Neural cell (in vitro differentiated cells): Measurements from ENCODE around the gene ATMIN. TPM values are rescaled to one million over a fixed set of nuclear protein-coding genes. Genes with fewer than 3 reads are reported as not detected.

Experiments used
- H2AFZ ChIP-seq: fragments of 200-600, 300-800 bp; sonication (generic), shearing (Covaris generic); 2 replicates; pipeline ENCODE4 v1.6.0; 2014; ENCODE audit warnings: low read depth, mild to moderate bottlenecking, antibody characterized with exemption, low read length, moderate library complexity
- H3F3A ChIP-seq: fragments of 200-600 bp; shearing (Covaris generic); 2 replicates; pipeline ENCODE4 v1.6.1; 2016; ENCODE audit warnings: mild to moderate bottlenecking, moderate library complexity, mixed read lengths, antibody characterized with exemption, low read length; ENCODE audit not compliant: insufficient read depth, poor library complexity, severe bottlenecking
- H3K27ac ChIP-seq: fragments of 200-600, 300-800 bp; sonication (generic), shearing (Covaris generic); 2 replicates; pipeline ENCODE4 v1.5.1; 2014; ENCODE audit warnings: mild to moderate bottlenecking, low read length, moderate library complexity
- H3K27me3 ChIP-seq: fragments of 300-800, 200-600 bp; sonication (generic), shearing (Covaris generic); 2 replicates; pipeline ENCODE4 v1.6.0; 2014; ENCODE audit warnings: mild to moderate bottlenecking, low read depth, low read length, moderate library complexity; ENCODE audit not compliant: insufficient read depth
- H3K36me3 ChIP-seq: fragments of 300-800, 200-600 bp; sonication (generic), shearing (Covaris generic); 2 replicates; pipeline ENCODE4 v1.5.1; 2014; ENCODE audit warnings: mild to moderate bottlenecking, antibody characterized with exemption, low read length, moderate library complexity; ENCODE audit not compliant: insufficient read depth
- H3K4me2 ChIP-seq: fragments of 300-800, 200-600 bp; sonication (generic), shearing (Covaris generic); 2 replicates; pipeline ENCODE4 v1.6.0; 2014; ENCODE audit warnings: mild to moderate bottlenecking, low read length
- H3K4me3 ChIP-seq: fragments of 300-800, 200-600 bp; sonication (generic), shearing (Covaris generic); 2 replicates; pipeline ENCODE4 v1.5.1; 2014; ENCODE audit warnings: mild to moderate bottlenecking, low read length, moderate library complexity
- H3K79me2 ChIP-seq: fragments of 200-600 bp; shearing (Covaris generic); replicated peaks from 2 replicates; pipeline ENCODE4 v1.6.0; 2014; ENCODE audit warnings: mild to moderate bottlenecking, low read length, moderate library complexity; ENCODE audit not compliant: insufficient read depth
- H3K9ac ChIP-seq: fragments of 300-800, 200-600 bp; sonication (generic), shearing (Covaris generic); 2 replicates; pipeline ENCODE4 v1.6.1; 2016; ENCODE audit warnings: mild to moderate bottlenecking, low read length, mixed read lengths
- H3K9me2 ChIP-seq: fragments of 200-600 bp; shearing (Covaris generic); 2 replicates; pipeline ENCODE4 v1.6.1; 2016; ENCODE audit warnings: mild to moderate bottlenecking, low read length, mixed read lengths; ENCODE audit not compliant: insufficient read depth
- H3K9me3 ChIP-seq: fragments of 200-600, 300-800 bp; sonication (generic), shearing (Covaris generic); 2 replicates; pipeline ENCODE4 v1.6.1; 2016; ENCODE audit warnings: mild to moderate bottlenecking, mixed run types, low read length, moderate library complexity, mixed read lengths
- H4K20me1 ChIP-seq: fragments of 200-600 bp; shearing (Covaris generic); 2 replicates; pipeline ENCODE4 v1.6.1; 2016; ENCODE audit warnings: mild to moderate bottlenecking, mixed run types; ENCODE audit not compliant: insufficient read depth
- EP300 ChIP-seq: fragments of 450-650 bp; conservative IDR thresholded peaks from 2 replicates; pipeline ENCODE4 v1.6.1; 2014; ENCODE audit warnings: antibody characterized with exemption, mild to moderate bottlenecking, moderate library complexity; ENCODE audit not compliant: poor library complexity, severe bottlenecking
- MXI1 ChIP-seq: fragments of 450-650 bp; conservative IDR thresholded peaks from 2 replicates; pipeline ENCODE4 v1.6.1; 2014; ENCODE audit warnings: antibody characterized with exemption, mild to moderate bottlenecking; ENCODE audit not compliant: poor library complexity, severe bottlenecking
- POLR2AphosphoS5 ChIP-seq: IDR thresholded peaks from 2 replicates; pipeline ENCODE4 v1.6.1; 2012
- RAD21 ChIP-seq: fragments of 450-650 bp; conservative IDR thresholded peaks from 2 replicates; pipeline ENCODE4 v1.6.1; 2014; ENCODE audit warnings: antibody characterized with exemption, mild to moderate bottlenecking, moderate library complexity
- SMC3 ChIP-seq: fragments of 450-650 bp; conservative IDR thresholded peaks from 2 replicates; pipeline ENCODE4 v1.6.1; 2014; ENCODE audit warnings: antibody characterized with exemption, mild to moderate bottlenecking, moderate library complexity; ENCODE audit not compliant: poor library complexity
- TAF1 ChIP-seq: IDR thresholded peaks from 2 replicates; pipeline ENCODE4 v1.6.1; 2012; ENCODE audit warnings: low read depth
- polyA plus RNA-seq: library from polyadenylated mRNA; depleted of rRNA; stranded (reverse); fragments of >200 nt; gene quantifications from 2 replicates; pipeline ENCODE4 v1.2.3, GENCODE V29; 2014
- TF ChIP-seq, protein P1 (sequence below): IDR thresholded peaks from 2 replicates; pipeline ENCODE4 v1.6.1; 2012; ENCODE audit warnings: borderline replicate concordance
- TF ChIP-seq, protein P2 (sequence below): fragments of 450-650 bp; IDR thresholded peaks from 2 replicates; pipeline ENCODE4 v1.5.1; 2014; ENCODE audit warnings: antibody characterized with exemption, mild to moderate bottlenecking, moderate library complexity; ENCODE audit not compliant: poor library complexity, severe bottlenecking

ATMIN gene
- polyA plus RNA-seq, 1 donor from 2014 or later = 62.3 TPM

DNA sequence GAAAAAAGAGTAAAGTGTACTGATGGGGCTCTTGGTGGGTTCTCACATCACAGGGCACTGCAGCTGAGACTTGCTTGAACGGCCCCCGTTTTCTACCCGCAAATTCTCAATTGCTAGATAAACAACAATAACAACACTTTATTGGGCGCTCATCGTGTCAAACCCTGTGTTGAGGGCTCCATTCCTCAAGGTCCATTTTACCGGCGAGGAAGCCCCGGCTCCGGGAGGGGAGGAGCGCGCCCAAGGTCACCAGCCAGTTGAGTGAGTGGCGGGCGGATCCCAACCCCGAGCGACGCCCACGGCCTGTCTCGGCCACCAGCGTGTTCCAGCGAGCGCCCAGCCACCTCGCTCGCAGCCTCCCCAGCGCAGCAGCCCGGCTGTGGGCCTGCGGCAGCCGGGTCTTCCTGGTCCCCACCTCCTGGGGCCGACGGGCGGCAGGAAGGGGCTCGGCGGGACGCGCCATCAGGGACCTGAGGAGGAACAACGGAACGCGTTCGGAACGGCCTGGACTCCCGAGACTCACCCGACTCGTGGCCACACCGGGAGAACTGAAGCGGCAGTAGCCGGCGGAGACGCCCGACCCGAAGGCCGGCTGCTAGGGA is 29.3 kb upstream of the ATMIN start:
- Histone ChIP-seq H3K79me2 (peaks cover 45% of the 10 kb centered on the region), H3K27ac (peak overlapping the region; percentile 94), H4K20me1 (no peaks in the 10 kb centered on the region), H3K36me3 (no peaks in the 10 kb centered on the region), H3K9ac (peak overlapping the region; percentile 93), H3K4me2 (peak overlapping the region; percentile 87), H3K4me3 (peak overlapping the region; percentile 98), H2AFZ (peak overlapping the region; percentile 89), H3K9me2 (no peaks in the 10 kb centered on the region), H3K9me3 (no peaks in the 10 kb centered on the region), H3F3A (no peaks in the 10 kb centered on the region), H3K27me3 (no peaks in the 10 kb centered on the region)
- TF ChIP-seq POLR2AphosphoS5 = no peak
- TF ChIP-seq, protein P1, sequence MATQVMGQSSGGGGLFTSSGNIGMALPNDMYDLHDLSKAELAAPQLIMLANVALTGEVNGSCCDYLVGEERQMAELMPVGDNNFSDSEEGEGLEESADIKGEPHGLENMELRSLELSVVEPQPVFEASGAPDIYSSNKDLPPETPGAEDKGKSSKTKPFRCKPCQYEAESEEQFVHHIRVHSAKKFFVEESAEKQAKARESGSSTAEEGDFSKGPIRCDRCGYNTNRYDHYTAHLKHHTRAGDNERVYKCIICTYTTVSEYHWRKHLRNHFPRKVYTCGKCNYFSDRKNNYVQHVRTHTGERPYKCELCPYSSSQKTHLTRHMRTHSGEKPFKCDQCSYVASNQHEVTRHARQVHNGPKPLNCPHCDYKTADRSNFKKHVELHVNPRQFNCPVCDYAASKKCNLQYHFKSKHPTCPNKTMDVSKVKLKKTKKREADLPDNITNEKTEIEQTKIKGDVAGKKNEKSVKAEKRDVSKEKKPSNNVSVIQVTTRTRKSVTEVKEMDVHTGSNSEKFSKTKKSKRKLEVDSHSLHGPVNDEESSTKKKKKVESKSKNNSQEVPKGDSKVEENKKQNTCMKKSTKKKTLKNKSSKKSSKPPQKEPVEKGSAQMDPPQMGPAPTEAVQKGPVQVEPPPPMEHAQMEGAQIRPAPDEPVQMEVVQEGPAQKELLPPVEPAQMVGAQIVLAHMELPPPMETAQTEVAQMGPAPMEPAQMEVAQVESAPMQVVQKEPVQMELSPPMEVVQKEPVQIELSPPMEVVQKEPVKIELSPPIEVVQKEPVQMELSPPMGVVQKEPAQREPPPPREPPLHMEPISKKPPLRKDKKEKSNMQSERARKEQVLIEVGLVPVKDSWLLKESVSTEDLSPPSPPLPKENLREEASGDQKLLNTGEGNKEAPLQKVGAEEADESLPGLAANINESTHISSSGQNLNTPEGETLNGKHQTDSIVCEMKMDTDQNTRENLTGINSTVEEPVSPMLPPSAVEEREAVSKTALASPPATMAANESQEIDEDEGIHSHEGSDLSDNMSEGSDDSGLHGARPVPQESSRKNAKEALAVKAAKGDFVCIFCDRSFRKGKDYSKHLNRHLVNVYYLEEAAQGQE = peak; percentile 49

DNA sequence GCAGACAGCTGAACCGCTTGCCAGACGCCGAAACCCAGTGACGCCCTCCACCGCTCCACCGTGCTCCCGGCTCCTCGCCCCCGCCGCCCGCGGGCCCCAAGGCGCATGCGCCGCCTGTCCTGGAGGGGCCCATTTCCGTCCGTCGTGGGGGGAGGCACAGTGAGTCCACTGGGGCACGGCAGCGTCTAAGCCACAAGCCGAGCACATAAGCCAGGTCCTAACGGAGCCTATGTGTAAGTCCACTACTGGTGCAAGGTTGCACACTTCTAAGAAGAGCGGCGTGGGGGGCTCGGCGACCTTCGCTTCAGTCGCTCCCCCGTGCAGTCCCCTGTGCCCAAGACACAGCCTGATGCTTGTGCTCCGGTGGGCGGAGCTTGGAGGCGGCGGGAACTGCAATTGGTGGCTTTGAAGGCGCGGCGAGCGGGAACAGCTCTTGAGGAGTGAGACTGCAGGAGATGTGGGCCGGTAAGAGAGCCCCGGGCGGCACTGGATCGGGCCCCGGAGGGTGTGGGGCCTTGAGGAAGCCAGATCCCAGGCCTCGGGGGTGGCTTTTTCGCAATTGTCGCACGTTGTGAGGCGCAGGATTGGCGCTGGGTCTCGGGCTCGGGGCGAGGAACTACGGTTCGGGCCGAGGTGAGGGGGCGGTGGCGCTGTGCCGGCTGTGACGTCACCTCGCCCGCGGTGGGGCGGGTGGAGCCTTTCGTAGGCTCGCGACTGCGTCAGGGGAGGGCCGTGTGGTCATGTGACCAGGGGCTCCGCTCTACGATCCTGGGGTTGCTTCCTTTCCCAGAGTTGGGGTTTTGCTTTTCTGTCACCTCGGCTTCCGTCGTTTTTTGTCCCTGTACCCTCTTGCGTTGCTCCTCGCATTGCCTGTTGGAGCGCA is 28.6 kb upstream of the ATMIN start, which contains the start of the genes CENPN and CMC2:
TSS of gene CENPN (plus strand) at position 402 of the 883 bp plus-strand sequence. CDS start 4,726 bp downstream, outside the sequence.
TSS of gene CMC2 (minus strand) at position 73 of the 883 bp plus-strand sequence. CDS start 9,491 bp downstream, outside the sequence.
- no peaks in the 10 kb centered on the region for H4K20me1 ChIP-seq
- no peaks in the 10 kb centered on the region for H3K36me3 ChIP-seq
- peak within 1 kb of the TSS; percentile 87 for H3K4me2 ChIP-seq
- H3K9me3 ChIP-seq = no peaks in the 10 kb centered on the region
- H3K27ac ChIP-seq = peak within 1 kb of the TSS; percentile 94
- TF ChIP-seq SMC3 = peak; percentile 12
- TF ChIP-seq, protein P2, sequence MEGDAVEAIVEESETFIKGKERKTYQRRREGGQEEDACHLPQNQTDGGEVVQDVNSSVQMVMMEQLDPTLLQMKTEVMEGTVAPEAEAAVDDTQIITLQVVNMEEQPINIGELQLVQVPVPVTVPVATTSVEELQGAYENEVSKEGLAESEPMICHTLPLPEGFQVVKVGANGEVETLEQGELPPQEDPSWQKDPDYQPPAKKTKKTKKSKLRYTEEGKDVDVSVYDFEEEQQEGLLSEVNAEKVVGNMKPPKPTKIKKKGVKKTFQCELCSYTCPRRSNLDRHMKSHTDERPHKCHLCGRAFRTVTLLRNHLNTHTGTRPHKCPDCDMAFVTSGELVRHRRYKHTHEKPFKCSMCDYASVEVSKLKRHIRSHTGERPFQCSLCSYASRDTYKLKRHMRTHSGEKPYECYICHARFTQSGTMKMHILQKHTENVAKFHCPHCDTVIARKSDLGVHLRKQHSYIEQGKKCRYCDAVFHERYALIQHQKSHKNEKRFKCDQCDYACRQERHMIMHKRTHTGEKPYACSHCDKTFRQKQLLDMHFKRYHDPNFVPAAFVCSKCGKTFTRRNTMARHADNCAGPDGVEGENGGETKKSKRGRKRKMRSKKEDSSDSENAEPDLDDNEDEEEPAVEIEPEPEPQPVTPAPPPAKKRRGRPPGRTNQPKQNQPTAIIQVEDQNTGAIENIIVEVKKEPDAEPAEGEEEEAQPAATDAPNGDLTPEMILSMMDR = no peak
- TF ChIP-seq RAD21 = no peak
- peak; percentile 99 for TF ChIP-seq MXI1
- peak; percentile 79 for TF ChIP-seq TAF1
- peak; percentile 93 for TF ChIP-seq POLR2AphosphoS5
- TF ChIP-seq EP300 = peak; percentile 56
- no peaks in the 10 kb centered on the region for H3F3A ChIP-seq
- peak within 1 kb of the TSS; percentile 89 for H2AFZ ChIP-seq
- peak within 1 kb of the TSS; percentile 98 for H3K4me3 ChIP-seq
- no peaks in the 10 kb centered on the region for H3K9me2 ChIP-seq
- peaks cover 39% of the 10 kb centered on the region for H3K79me2 ChIP-seq
- no peaks in the 10 kb centered on the region for H3K27me3 ChIP-seq
- H3K9ac ChIP-seq = peak within 1 kb of the TSS; percentile 93
